ENCODE results near the gene PHF12. TPM values are rescaled to one million over a fixed set of nuclear protein-coding genes. Genes with fewer than 3 reads are reported as not detected.

PHF12 gene
- total and polyA plus RNA-seq, 2 of the 8 experiments (the other 6 are each of a cell fraction or from before 2014, with no cell fraction given), result 38.8 to 65.7 TPM

DNA sequence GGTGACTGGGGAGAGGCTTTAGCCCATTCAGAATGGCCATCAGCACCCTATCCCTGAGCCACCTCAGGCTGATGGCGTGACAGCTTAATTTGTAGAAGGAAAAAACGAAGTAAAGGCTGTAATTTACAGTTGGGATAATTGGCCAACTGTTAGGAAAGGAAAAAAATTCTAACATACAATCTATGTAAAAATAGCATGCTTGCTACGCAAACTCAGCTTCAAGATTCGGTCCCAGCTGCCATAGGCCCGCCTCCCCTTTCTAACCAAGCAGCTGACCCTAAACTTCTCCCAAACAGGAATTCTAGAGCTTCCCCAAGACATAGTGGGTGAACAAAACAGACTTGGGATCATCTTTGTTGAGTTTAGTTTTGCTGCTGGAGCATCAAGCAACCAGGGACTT is 49.7 kb upstream of the PHF12 start:
- Histone ChIP-seq H3K56ac (replicated peaks; ENCODE audit: insufficient read length, low read depth, low read length) (no peak overlapping the region), H3K4me3 (ENCODE audit: extremely low read depth in 1 of 4, insufficient read depth in 2 of 4, low read depth in 3 of 4, low read length in 4 of 4) (no peak overlapping the region), H2BK12ac (ENCODE audit: low read depth, low read length) (peak overlapping the region; percentile 52; the same call in 1 of the 2 replicates), H3K23ac (ENCODE audit: insufficient read length) (no peak overlapping the region), H2BK120ac (replicated peaks; ENCODE audit: low read depth, low read length) (no peak overlapping the region), H3K9ac (replicated peaks in 1 of 4; ENCODE audit: extremely low read depth in 1 of 4, low read depth in 3 of 4, low read length in 3 of 4) (no peak overlapping the region), H3K27me3 (replicated peaks in 1 of 4; ENCODE audit: control insufficient read depth in 3 of 4, extremely low read depth in 1 of 4, insufficient read depth in 3 of 4, low read length in 3 of 4) (peaks cover 6 to 18% (median 16%) of the 10 kb centered on the region in 4 experiments; a peak in 6 of 7 replicates), H2AK5ac (ENCODE audit: low read depth, low read length) (no peak overlapping the region), H3K36me3 (ENCODE audit: control insufficient read depth in 2 of 4, insufficient read depth in 4 of 4, low read length in 3 of 4) (no peaks in the 10 kb centered on the region), H3K27ac (ENCODE audit: low read depth, low read length) (no peak overlapping the region), H4K91ac (replicated peaks; ENCODE audit: insufficient read length, low read length) (no peak overlapping the region), H4K5ac (ENCODE audit: insufficient read length, low read depth, low read length) (no peak overlapping the region), H2AFZ (ENCODE audit: low read length) (no peak overlapping the region), H3K79me2 (ENCODE audit: control insufficient read depth in 1 of 2, insufficient read depth in 2 of 2, low read length in 2 of 2) (no peaks in the 10 kb centered on the region), H4K20me1 (replicated peaks in 1 of 2; ENCODE audit: control insufficient read depth in 1 of 2, insufficient read depth in 2 of 2, low read length in 2 of 2) (no peaks in the 10 kb centered on the region), H3K4me2 (ENCODE audit: insufficient read depth in 1 of 2, low read depth in 2 of 2, low read length in 2 of 2) (no peak overlapping the region), H3K14ac (ENCODE audit: insufficient read length) (no peak overlapping the region), H2BK20ac (ENCODE audit: low read length) (peak overlapping the region; percentile 8; the same call in 1 of the 2 replicates), H3K23me2 (ENCODE audit: low read depth, low read length) (peaks cover 2% of the 10 kb centered on the region; the same call in 1 of the 2 replicates), H3K79me1 (ENCODE audit: low read depth, low read length) (no peaks in the 10 kb centered on the region), H2BK5ac (ENCODE audit: low read depth, low read length) (no peak overlapping the region), H4K8ac (ENCODE audit: extremely low read depth, insufficient read depth, low read length) (no peak overlapping the region), H3K4ac (replicated peaks; ENCODE audit: insufficient read length, low read depth, low read length) (no peak overlapping the region), H3K4me1 (replicated peaks in 1 of 4; ENCODE audit: control insufficient read depth in 3 of 4, insufficient read depth in 4 of 4, low read length in 3 of 4) (peaks cover 4 to 51% (median 33%) of the 10 kb centered on the region in 4 experiments), H3K9me3 (ENCODE audit: insufficient read depth in 2 of 2, low read depth in 1 of 2, low read length in 1 of 2) (no peaks in the 10 kb centered on the region), H2BK15ac (ENCODE audit: low read length) (peak overlapping the region; percentile 96; the same call in 1 of the 2 replicates), H3K18ac (ENCODE audit: extremely low read depth, low read length) (peak overlapping the region; percentile 9)
- no peak for FAIRE-seq
- ChIA-PET CTCF (ENCODE audit: partially characterized antibody) (interaction anchor here (0.9 to 17.9 kb wide), 12 partner anchors 7 to 123 kb away, joined by 3 to 239 read pairs (median 6); partner anchors contain the start of gene PIPOX), POLR2A (ENCODE audit: partially characterized antibody) (interaction anchor here (1.1 to 1.7 kb wide), 5 partner anchors 8 to 44 kb away, joined by 3 to 5 read pairs (median 5); no protein-coding TSS in a partner anchor)
- TF ChIP-seq SP1 (IDR thresholded peaks at IDR 0.05; ENCODE audit: low read depth, low read length), result no peak
- WGBS, 2 experiments (ENCODE audit: extremely low coverage in 1 of 2, insufficient coverage in 1 of 2, insufficient read length in 1 of 2, insufficient replicate concordance in 2 of 2, low coverage in 1 of 2, low lambda C conversion rate in 2 of 2, missing lambda C conversion rate in 1 of 2), result 87% methylated on average over 5 of the region's 5 CpGs; no CpG with 5 or more reads in 1 of the 2 experiments
- no peak for DNase-seq (ENCODE audit: low read depth in 1 of 2, low spot score in 2 of 2)
